ENCODE data around the gene EFNB2.

EFNB2 gene

GRCh38 chr13:106467427-106468122, 67.9 kb downstream of the EFNB2 start:
- TF ChIP-seq TAF1 (IDR thresholded peaks at IDR 0.05; ENCODE audit: low read depth, low read length) (no peak), POU2F2 (IDR thresholded peaks at IDR 0.05; ENCODE audit: low read depth, low read length) (no peak), PAX5 (IDR thresholded peaks at IDR 0.05; ENCODE audit: insufficient read depth, low read length, severe bottlenecking) (no peak)

GRCh38 chr13:106466691-106467426, 68.6 kb downstream of the EFNB2 start:
- DNase-seq (ENCODE audit: insufficient read length, low spot score) (no peak), FAIRE-seq (no peak)
- TF ChIP-seq TAF1 (IDR thresholded peaks at IDR 0.05; ENCODE audit: low read depth, low read length), result no peak
- TF ChIP-seq POLR2A (IDR thresholded peaks at IDR 0.05; ENCODE audit: low read depth, low read length), result no peak
- no peak for TF ChIP-seq PAX5 (IDR thresholded peaks at IDR 0.05; ENCODE audit: insufficient read depth, low read length, severe bottlenecking)
- no peak for TF ChIP-seq SPI1 (IDR thresholded peaks at IDR 0.05; ENCODE audit: low read depth, low read length)
- no peak for TF ChIP-seq POU2F2 (IDR thresholded peaks at IDR 0.05; ENCODE audit: low read depth, low read length)
- TF ChIP-seq POLR2AphosphoS5 (IDR thresholded peaks at IDR 0.05; ENCODE audit: low read depth, low read length), result no peak

More at GRCh38 chr13:106467427-106468122, 67.9 kb downstream of the EFNB2 start:
- no peak for DNase-seq (ENCODE audit: insufficient read length, low spot score)
- FAIRE-seq, result no peak

GRCh38 chr13:106464076-106464475, 71.4 kb downstream of the EFNB2 start:
- FAIRE-seq, result no peak
- DNase-seq (ENCODE audit: insufficient read length, low spot score), result no peak
- TF ChIP-seq SPI1 (IDR thresholded peaks at IDR 0.05; ENCODE audit: low read depth, low read length) (no peak), POLR2A (IDR thresholded peaks at IDR 0.05; ENCODE audit: low read depth, low read length) (no peak), TAF1 (IDR thresholded peaks at IDR 0.05; ENCODE audit: low read depth, low read length) (no peak), POLR2AphosphoS5 (IDR thresholded peaks at IDR 0.05; ENCODE audit: low read depth, low read length) (no peak), PAX5 (IDR thresholded peaks at IDR 0.05; ENCODE audit: insufficient read depth, low read length, severe bottlenecking) (no peak), POU2F2 (IDR thresholded peaks at IDR 0.05; ENCODE audit: low read depth, low read length) (no peak)

- no peak for FAIRE-seq
- no peak for DNase-seq (ENCODE audit: insufficient read length, low spot score)
- TF ChIP-seq TAF1 (IDR thresholded peaks at IDR 0.05; ENCODE audit: low read depth, low read length), result no peak
- TF ChIP-seq POLR2A (IDR thresholded peaks at IDR 0.05; ENCODE audit: low read depth, low read length), result no peak
- no peak for TF ChIP-seq POU2F2 (IDR thresholded peaks at IDR 0.05; ENCODE audit: low read depth, low read length)
- TF ChIP-seq POLR2AphosphoS5 (IDR thresholded peaks at IDR 0.05; ENCODE audit: low read depth, low read length), result no peak
- no peak for TF ChIP-seq SPI1 (IDR thresholded peaks at IDR 0.05; ENCODE audit: low read depth, low read length)
- no peak for TF ChIP-seq PAX5 (IDR thresholded peaks at IDR 0.05; ENCODE audit: insufficient read depth, low read length, severe bottlenecking)
Measured at GRCh38 chr13:106462710-106463109, 72.8 kb downstream of the EFNB2 start.

- TF ChIP-seq POLR2AphosphoS5 (IDR thresholded peaks at IDR 0.05; ENCODE audit: low read depth, low read length) (no peak), POU2F2 (IDR thresholded peaks at IDR 0.05; ENCODE audit: low read depth, low read length) (no peak), TAF1 (IDR thresholded peaks at IDR 0.05; ENCODE audit: low read depth, low read length) (no peak), POLR2A (IDR thresholded peaks at IDR 0.05; ENCODE audit: low read depth, low read length) (no peak), PAX5 (IDR thresholded peaks at IDR 0.05; ENCODE audit: insufficient read depth, low read length, severe bottlenecking) (no peak), SPI1 (IDR thresholded peaks at IDR 0.05; ENCODE audit: low read depth, low read length) (no peak)
- FAIRE-seq, result no peak
- no peak for DNase-seq (ENCODE audit: insufficient read length, low spot score)
Measured at GRCh38 chr13:106455777-106456176, 79.7 kb downstream of the EFNB2 start.

GRCh38 chr13:106455190-106455589, 80.3 kb downstream of the EFNB2 start:
- no peak for FAIRE-seq
- DNase-seq (ENCODE audit: insufficient read length, low spot score), result no peak
- TF ChIP-seq POLR2AphosphoS5 (IDR thresholded peaks at IDR 0.05; ENCODE audit: low read depth, low read length) (no peak), SPI1 (IDR thresholded peaks at IDR 0.05; ENCODE audit: low read depth, low read length) (no peak), POU2F2 (IDR thresholded peaks at IDR 0.05; ENCODE audit: low read depth, low read length) (no peak), POLR2A (IDR thresholded peaks at IDR 0.05; ENCODE audit: low read depth, low read length) (no peak), PAX5 (IDR thresholded peaks at IDR 0.05; ENCODE audit: insufficient read depth, low read length, severe bottlenecking) (no peak), TAF1 (IDR thresholded peaks at IDR 0.05; ENCODE audit: low read depth, low read length) (no peak)

- no peak for TF ChIP-seq TAF1 (IDR thresholded peaks at IDR 0.05; ENCODE audit: low read depth, low read length)
- TF ChIP-seq PAX5 (IDR thresholded peaks at IDR 0.05; ENCODE audit: insufficient read depth, low read length, severe bottlenecking), result no peak
- TF ChIP-seq POU2F2 (IDR thresholded peaks at IDR 0.05; ENCODE audit: low read depth, low read length), result no peak
- no peak for TF ChIP-seq POLR2AphosphoS5 (IDR thresholded peaks at IDR 0.05; ENCODE audit: low read depth, low read length)
- no peak for TF ChIP-seq POLR2A (IDR thresholded peaks at IDR 0.05; ENCODE audit: low read depth, low read length)
- TF ChIP-seq SPI1 (IDR thresholded peaks at IDR 0.05; ENCODE audit: low read depth, low read length), result no peak
- FAIRE-seq (no peak), DNase-seq (ENCODE audit: insufficient read length, low spot score) (no peak)
Measured at GRCh38 chr13:106453101-106453500, 82.4 kb downstream of the EFNB2 start.

GRCh38 chr13:106450991-106451390, 84.5 kb downstream of the EFNB2 start:
- FAIRE-seq, result no peak
- no peak for DNase-seq (ENCODE audit: insufficient read length, low spot score)
- TF ChIP-seq POU2F2 (IDR thresholded peaks at IDR 0.05; ENCODE audit: low read depth, low read length) (no peak), POLR2A (IDR thresholded peaks at IDR 0.05; ENCODE audit: low read depth, low read length) (no peak), SPI1 (IDR thresholded peaks at IDR 0.05; ENCODE audit: low read depth, low read length) (no peak), POLR2AphosphoS5 (IDR thresholded peaks at IDR 0.05; ENCODE audit: low read depth, low read length) (no peak)

- FAIRE-seq (no peak), DNase-seq (ENCODE audit: insufficient read length, low spot score) (no peak)
- TF ChIP-seq POLR2A (IDR thresholded peaks at IDR 0.05; ENCODE audit: low read depth, low read length) (no peak), TAF1 (IDR thresholded peaks at IDR 0.05; ENCODE audit: low read depth, low read length) (no peak), POLR2AphosphoS5 (IDR thresholded peaks at IDR 0.05; ENCODE audit: low read depth, low read length) (no peak), SPI1 (IDR thresholded peaks at IDR 0.05; ENCODE audit: low read depth, low read length) (no peak), POU2F2 (IDR thresholded peaks at IDR 0.05; ENCODE audit: low read depth, low read length) (no peak), PAX5 (IDR thresholded peaks at IDR 0.05; ENCODE audit: insufficient read depth, low read length, severe bottlenecking) (no peak)
Measured at GRCh38 chr13:106449096-106449495, 86.4 kb downstream of the EFNB2 start.
